GM23248 (cell line): ENCODE measurements around the gene CP. TPM values are rescaled to one million over a fixed set of nuclear protein-coding genes. Genes with fewer than 3 reads are reported as not detected.
"Not testable (repeated sequence)": the region's sequence is repeated elsewhere in the genome, so short reads cannot be mapped to it uniquely, and the experiment has no call there.

Experiments
- DNase-seq: peaks from one replicate; pipeline ENCODE4 v3.0.0-alpha.2; 2015
- H2AFZ ChIP-seq: fragments of 200-600 bp; sonication (generic); 2 replicates; pipeline ENCODE4 v1.6.1; 2016; ENCODE audit warnings: antibody characterized with exemption
- H3F3A ChIP-seq: fragments of 200-600 bp; sonication (generic); 2 replicates; pipeline ENCODE4 v1.6.1; 2016; ENCODE audit warnings: mild to moderate bottlenecking, antibody characterized with exemption, mixed run types; ENCODE audit not compliant: insufficient read depth
- H3K27ac ChIP-seq: fragments of 200-600 bp; sonication (generic); 2 replicates; pipeline ENCODE4 v1.5.1; 2016; ENCODE audit warnings: mild to moderate bottlenecking
- H3K27me3 ChIP-seq: fragments of 200-600 bp; sonication (generic); replicated peaks from 2 replicates; pipeline ENCODE4 v1.6.1; 2016; ENCODE audit warnings: mild to moderate bottlenecking; ENCODE audit not compliant: insufficient read depth
- H3K36me3 ChIP-seq: fragments of 200-600 bp; sonication (generic); 2 replicates; pipeline ENCODE4 v1.6.1; 2016; ENCODE audit warnings: low read depth, mild to moderate bottlenecking
- H3K4me1 ChIP-seq: fragments of 200-600 bp; sonication (generic); 2 replicates; pipeline ENCODE4 v1.6.1; 2016; ENCODE audit warnings: mild to moderate bottlenecking; ENCODE audit not compliant: insufficient read depth
- H3K4me2 ChIP-seq: fragments of 200-600 bp; sonication (generic); one replicate; pipeline ENCODE4 v1.6.1; 2016; ENCODE audit warnings: mild to moderate bottlenecking; ENCODE audit not compliant: unreplicated experiment
- H3K4me3 ChIP-seq: fragments of 200-600 bp; sonication (generic); 2 replicates; pipeline ENCODE4 v1.5.1; 2016; ENCODE audit warnings: mild to moderate bottlenecking
- H3K79me2 ChIP-seq: fragments of 200-600 bp; sonication (generic); 2 replicates; pipeline ENCODE4 v1.6.1; 2016; ENCODE audit warnings: mild to moderate bottlenecking; ENCODE audit not compliant: insufficient read depth
- H3K9ac ChIP-seq: fragments of 200-600 bp; sonication (generic); 2 replicates; pipeline ENCODE4 v1.6.1; 2016; ENCODE audit warnings: mild to moderate bottlenecking
- H3K9me2 ChIP-seq: fragments of 200-600 bp; sonication (generic); 2 replicates; pipeline ENCODE4 v1.6.1; 2016; ENCODE audit warnings: mixed run types, mild to moderate bottlenecking, moderate library complexity; ENCODE audit not compliant: insufficient read depth
- H3K9me3 ChIP-seq: fragments of 200-600 bp; sonication (generic); one replicate; pipeline ENCODE4 v1.6.1; 2017; ENCODE audit warnings: low read depth
- H4K20me1 ChIP-seq: fragments of 200-600 bp; sonication (generic); 2 replicates; pipeline ENCODE4 v1.6.0; 2016; ENCODE audit not compliant: insufficient read depth
- EZH2 ChIP-seq: fragments of 200-600 bp; sonication (generic); IDR thresholded peaks from 2 replicates; pipeline ENCODE4 v1.6.1; 2018; ENCODE audit warnings: antibody characterized with exemption, mild to moderate bottlenecking; ENCODE audit not compliant: insufficient read depth, poor library complexity, severe bottlenecking
- EZH2phosphoT487 ChIP-seq: fragments of 200-600 bp; sonication (generic); IDR thresholded peaks from 2 replicates; pipeline ENCODE4 v1.6.1; 2018; ENCODE audit warnings: antibody characterized with exemption, moderate library complexity, mild to moderate bottlenecking, low read depth; ENCODE audit not compliant: insufficient read depth
- WGBS, 2 experiments: methylation state at CpG; one replicate each; pipeline ENCODE4 v1.1.6; 2015 to 2017; ENCODE audit warnings: low lambda C conversion rate in 2 of 2, low coverage in 1 of 2; ENCODE audit errors: missing lambda C conversion rate in 2 of 2; 5-methylcytosine and 5-hydroxymethylcytosine counted together
- in situ Hi-C: fragments of 300-500 bp; cut with MboI; formaldehyde crosslinking; loops from 2 replicates; pipeline ENCODE4 v1.15.0; 2020
- polyA plus RNA-seq: library from polyadenylated mRNA; unstranded; fragments of >200 nt; fragmentation: Nextera tagmentation; extraction: Ambion mirVana; gene quantifications from 2 replicates; pipeline ENCODE4 v1.2.1, GENCODE V29; 2016
- total RNA-seq: library from RNA; depleted of rRNA; stranded (reverse); fragments of >200 nt; shearing (Covaris generic); gene quantifications from 2 replicates; pipeline ENCODE4 v1.2.3, GENCODE V29; 2014

CP gene
- total and polyA plus RNA-seq, 2 experiments from 2014 or later: not detected

DNA sequence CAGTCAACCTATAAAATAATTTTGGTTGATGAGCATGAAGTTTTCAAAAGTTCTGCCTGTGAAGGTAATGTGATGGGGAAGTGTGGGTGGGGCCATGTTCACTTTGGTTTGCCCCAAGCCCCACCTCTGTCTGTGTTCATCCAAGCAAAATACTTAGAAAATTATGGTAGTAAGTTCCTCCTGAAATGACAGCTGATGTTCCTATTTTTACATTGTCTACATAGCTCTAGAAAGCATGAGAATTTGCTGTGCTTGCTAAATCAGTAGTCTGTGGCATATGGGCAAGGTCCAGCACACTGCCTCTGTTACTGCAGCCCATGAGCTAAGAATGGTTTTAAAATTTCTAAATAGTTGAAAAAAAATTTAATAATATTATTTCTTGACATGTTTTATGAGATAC is 21.9 kb upstream of the CP start:
- Histone ChIP-seq H3K9me3 (no peaks in the 10 kb centered on the region), H3K4me1 (peaks cover 34% of the 10 kb centered on the region), H4K20me1 (no peaks in the 10 kb centered on the region), H3K27ac (no peak overlapping the region), H3K4me3 (no peak overlapping the region), H3K9ac (no peak overlapping the region), H3K36me3 (no peaks in the 10 kb centered on the region), H3K27me3 (no peaks in the 10 kb centered on the region), H3K9me2 (no peaks in the 10 kb centered on the region), H3K79me2 (no peaks in the 10 kb centered on the region), H3F3A (peaks cover 32% of the 10 kb centered on the region), H3K4me2 (no peak overlapping the region), H2AFZ (no peak overlapping the region)
- no peak for DNase-seq
- no peak for TF ChIP-seq EZH2phosphoT487
- TF ChIP-seq EZH2: no peak
- in situ Hi-C loops: no loop called here

DNA sequence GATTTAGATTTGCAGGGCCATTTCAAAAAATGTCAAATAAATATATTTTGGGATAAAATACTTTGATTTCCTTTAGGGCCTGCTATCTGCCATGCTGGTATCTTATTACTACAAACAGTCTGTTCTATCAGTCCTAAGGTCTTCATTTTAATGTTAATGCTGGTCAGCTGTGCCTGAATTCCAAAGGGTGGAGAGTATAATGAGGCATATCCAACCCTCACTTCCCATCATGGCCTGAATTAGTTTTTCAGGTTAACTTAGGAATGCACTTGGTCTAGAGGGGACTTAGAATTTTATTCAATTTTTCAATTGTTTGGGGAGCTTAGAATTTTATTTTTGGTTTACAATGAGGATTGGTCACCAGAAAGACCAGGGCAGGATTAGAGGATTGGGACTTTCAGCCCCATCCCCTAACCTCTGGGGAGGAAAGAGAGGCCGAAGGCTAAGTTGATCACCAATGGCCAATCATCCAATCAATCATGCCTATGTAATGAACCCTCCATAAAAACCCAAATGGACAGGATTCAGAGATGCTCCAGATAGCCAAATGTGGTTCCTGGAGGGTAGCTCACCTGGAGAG is 17.8 kb upstream of the CP start:
- H3F3A ChIP-seq: no peaks in the 10 kb centered on the region
- in situ Hi-C loops: no loop called here
- H3K9me2 ChIP-seq: no peaks in the 10 kb centered on the region
- TF ChIP-seq EZH2 (no peak), EZH2phosphoT487 (no peak)
- no peak overlapping the region for H3K4me2 ChIP-seq
- H3K4me1 ChIP-seq: peaks cover 4% of the 10 kb centered on the region; the same call in 1 of the 2 replicates
- no peak overlapping the region for H3K4me3 ChIP-seq
- no peak for DNase-seq
- no peak overlapping the region for H2AFZ ChIP-seq
- no peaks in the 10 kb centered on the region for H3K79me2 ChIP-seq
- H3K27ac ChIP-seq: no peak overlapping the region
- no peaks in the 10 kb centered on the region for H3K36me3 ChIP-seq
- WGBS, 2 experiments: 72 to 88% methylated on average over 1 of the region's 1 CpG
- H3K9me3 ChIP-seq: no peaks in the 10 kb centered on the region
- no peak overlapping the region for H3K9ac ChIP-seq
- H3K27me3 ChIP-seq: no peaks in the 10 kb centered on the region
- no peaks in the 10 kb centered on the region for H4K20me1 ChIP-seq

DNA sequence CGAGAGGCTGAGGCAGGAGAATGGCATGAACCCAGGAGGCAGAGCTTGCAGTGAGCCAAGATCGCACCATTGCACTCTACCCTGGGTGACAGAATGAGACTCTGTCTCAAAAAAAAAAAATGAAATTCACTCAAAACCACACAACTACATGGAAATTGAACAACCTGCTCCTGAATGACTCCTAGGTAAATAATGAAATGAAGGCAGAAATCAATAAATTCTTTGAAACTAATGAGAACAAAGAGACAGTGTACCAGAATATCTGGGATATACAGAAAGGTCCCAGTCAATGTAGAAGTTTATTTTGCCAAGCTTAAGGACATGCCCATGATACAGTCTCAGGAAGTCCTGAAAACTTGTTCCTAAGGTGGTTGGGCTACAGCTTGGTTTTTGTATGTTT is 16.6 kb upstream of the CP start:
- H4K20me1 ChIP-seq, H3F3A ChIP-seq, H3K4me3 ChIP-seq, H3K9ac ChIP-seq, in situ Hi-C loops, H3K27ac ChIP-seq, H3K36me3 ChIP-seq, H3K4me2 ChIP-seq, H3K9me2 ChIP-seq, DNase-seq, H2AFZ ChIP-seq, H3K27me3 ChIP-seq, H3K9me3 ChIP-seq, H3K79me2 ChIP-seq, H3K4me1 ChIP-seq: not testable (repeated sequence)
- 82 to 95% methylated on average over 2 of the region's 2 CpGs for WGBS, 2 experiments

DNA sequence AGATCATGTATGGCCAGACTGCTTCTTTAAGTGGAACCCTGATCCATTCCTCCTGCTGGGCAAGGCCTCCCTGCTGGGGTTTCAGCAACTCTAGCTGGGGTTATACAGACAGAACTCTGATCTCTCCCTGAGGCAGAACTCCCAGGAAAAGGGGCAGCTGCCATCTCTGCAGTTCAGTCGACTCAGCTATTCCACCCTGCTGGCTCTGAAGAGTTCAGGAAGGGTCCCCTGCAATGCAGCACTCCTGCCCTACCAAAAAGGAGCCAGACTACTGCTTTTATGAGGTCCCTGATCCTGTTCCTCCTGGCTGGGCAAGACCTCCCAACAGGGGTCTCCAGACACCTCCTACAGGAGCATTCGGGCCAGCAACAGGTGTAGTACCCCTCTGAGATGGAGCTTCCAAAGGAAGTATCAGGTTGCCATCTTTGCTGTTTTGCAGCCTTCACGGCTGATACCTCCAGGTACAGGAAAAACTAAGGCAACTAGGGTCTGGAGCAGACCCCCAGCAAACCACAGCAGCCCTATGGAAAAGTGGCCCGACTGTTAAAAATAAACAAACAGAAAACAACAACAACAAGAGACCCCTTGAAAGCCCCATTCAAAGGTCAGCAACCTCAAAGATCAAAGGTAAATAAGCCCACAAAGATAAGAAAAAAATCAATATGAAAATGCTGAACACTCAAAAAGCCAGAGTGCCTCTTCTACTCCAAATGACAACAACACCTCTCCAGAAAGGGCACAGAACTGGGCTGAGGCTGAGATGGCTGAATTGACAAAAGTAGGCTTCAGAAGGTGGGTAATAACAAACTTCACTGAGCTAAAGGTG is 14.2 kb upstream of the CP start:
- 64% methylated on average over 4 of the region's 4 CpGs for WGBS, 2 experiments
- DNase-seq: no peak
- TF ChIP-seq EZH2phosphoT487 (no peak), EZH2 (no peak)
- Histone ChIP-seq H4K20me1 (no peaks in the 10 kb centered on the region), H3K9me2 (no peaks in the 10 kb centered on the region), H3K27ac (no peak overlapping the region), H3K9me3 (no peaks in the 10 kb centered on the region), H2AFZ (no peak overlapping the region), H3K4me3 (no peak overlapping the region), H3K79me2 (no peaks in the 10 kb centered on the region), H3K36me3 (no peaks in the 10 kb centered on the region), H3K27me3 (no peaks in the 10 kb centered on the region), H3K4me2 (no peak overlapping the region), H3K9ac (no peak overlapping the region), H3K4me1 (peaks cover 5% of the 10 kb centered on the region; the same call in 1 of the 2 replicates), H3F3A (no peaks in the 10 kb centered on the region)
- in situ Hi-C loops: no loop called here
